ENCODE data around the gene PPP2R5E. TPM values are rescaled to one million over a fixed set of nuclear protein-coding genes. Genes with fewer than 3 reads are reported as not detected.

PPP2R5E gene
- total and polyA plus RNA-seq, 2 donors (not counting 3 experiments of a cell fraction or from before 2014, with no cell fraction given), result 4.9 to 52.5 TPM

- Histone ChIP-seq H2AFZ (ENCODE audit: low read depth, low read length) (no peak overlapping the region), H3K27ac (ENCODE audit: insufficient read depth, low read depth, low read length) (no peak overlapping the region), H3K9me1 (replicated peaks; ENCODE audit: control insufficient read depth, extremely low read depth, insufficient read depth, low read length) (no peaks in the 10 kb centered on the region), H3K4me2 (ENCODE audit: insufficient read depth, low read length) (no peak overlapping the region), H4K20me1 (replicated peaks; ENCODE audit: control insufficient read depth, extremely low read depth, insufficient read depth, low read length) (peaks cover 5% of the 10 kb centered on the region), H3K36me3 (ENCODE audit: control insufficient read depth in 2 of 2, extremely low read depth in 1 of 2, insufficient read depth in 2 of 2, low read length in 2 of 2) (no peaks in the 10 kb centered on the region), H3K27me3 (ENCODE audit: control insufficient read depth in 2 of 2, insufficient read depth in 2 of 2, low read length in 2 of 2) (no peaks in the 10 kb centered on the region), H3K9me3 (replicated peaks; ENCODE audit: control insufficient read depth, insufficient read depth, low read length) (no peaks in the 10 kb centered on the region), H3K79me2 (ENCODE audit: control insufficient read depth, insufficient read depth, low read length) (peaks cover 59% of the 10 kb centered on the region), H3K4me3 (replicated peaks in 1 of 3; ENCODE audit: insufficient read depth in 1 of 3, low read depth in 1 of 3, low read length in 3 of 3) (no peak overlapping the region), H3K4me1 (ENCODE audit: control insufficient read depth, extremely low read depth, insufficient read depth, low read length) (no peaks in the 10 kb centered on the region), H3K9ac (replicated peaks; ENCODE audit: extremely low read depth, insufficient read depth, low read length) (no peak overlapping the region)
- FAIRE-seq, result no peak
- ChIA-PET CTCF (no interaction called here), POLR2A (no interaction called here)
- TF ChIP-seq GATA2 (IDR thresholded peaks at IDR 0.05; ENCODE audit: insufficient read depth, insufficient read length, low read depth, low read length) (no peak), EZH2 (IDR thresholded peaks at IDR 0.05; ENCODE audit: borderline replicate concordance, low read depth, low read length, severe bottlenecking) (no peak), CTCF (IDR thresholded peaks at IDR 0.05; ENCODE audit: extremely low read depth in 1 of 2, insufficient read depth in 1 of 2, low read depth in 1 of 2, low read length in 2 of 2) (no peak), POLR2AphosphoS5 (IDR thresholded peaks at IDR 0.05; ENCODE audit: insufficient read depth, low read depth, low read length) (no peak), FOS (IDR thresholded peaks at IDR 0.05; ENCODE audit: borderline replicate concordance, insufficient read depth, low read length) (no peak), MAX (IDR thresholded peaks at IDR 0.05; ENCODE audit: insufficient read depth, insufficient read length) (no peak), JUN (IDR thresholded peaks at IDR 0.05; ENCODE audit: borderline replicate concordance, insufficient read depth, insufficient read length, low read depth) (no peak), MYC (IDR thresholded peaks at IDR 0.05; ENCODE audit: low read depth, low read length) (no peak), POLR2A (IDR thresholded peaks at IDR 0.05; ENCODE audit: low read depth, low read length) (no peak)
- no TSS peak for BruUV-seq (replicated peaks)
- DNase-seq (ENCODE audit: low read depth, low spot score), result no peak
- intact Hi-C loops (cut with micrococcal nuclease), result no loop called here
- dilution Hi-C loops (cut with MboI; ENCODE audit: extremely low pct_ligation_motif_present, low sequenced_read_pairs), result no loop called here
These were observed 85.7 kb downstream of the PPP2R5E start for GRCh38 chr14:63457498-63457897.

All from endothelial cell of umbilical vein (primary cell).